Activated CD4-positive, alpha-beta memory T cell treated with anti-CD3 and anti-CD28 coated beads for 36 hours (primary cell): Measurements from ENCODE around the gene MIF. TPM values are rescaled to one million over a fixed set of nuclear protein-coding genes. Genes with fewer than 3 reads are reported as not detected.
"Not testable (repeated sequence)": the region's sequence is repeated elsewhere in the genome, so short reads cannot be mapped to it uniquely, and the experiment has no call there.

ENCODE experiments used
- CTCF ChIA-PET: fragments of 350-600 bp; sonication (Branson Sonifier 250); formaldehyde crosslinking; loops from one replicate; lab custom pipeline; 2021; ENCODE audit warnings: antibody characterized with exemption, inconsistent platforms; lab: Charles Lee
- POLR2A ChIA-PET: fragments of 350-600 bp; sonication (Branson Sonifier 250); formaldehyde crosslinking; loops from one replicate; lab custom pipeline; 2021; ENCODE audit warnings: antibody characterized with exemption; lab: Charles Lee
- DNase-seq: peaks from one replicate; pipeline ENCODE4 v3.0.0-alpha.2; 2020
- H3K27ac Mint-ChIP-seq: one replicate; pipeline ENCODE4 v1.8.0; 2021; ENCODE audit warnings: mixed read lengths
- H3K27me3 Mint-ChIP-seq: one replicate; pipeline ENCODE4 v1.8.0; 2021; ENCODE audit warnings: mixed read lengths
- H3K36me3 Mint-ChIP-seq: one replicate; pipeline ENCODE4 v1.8.0; 2021; ENCODE audit warnings: mixed read lengths
- H3K4me1 Mint-ChIP-seq: one replicate; pipeline ENCODE4 v1.8.0; 2021; ENCODE audit warnings: low read depth, mixed read lengths
- H3K4me3 Mint-ChIP-seq: one replicate; pipeline ENCODE4 v1.8.0; 2021; ENCODE audit warnings: mild to moderate bottlenecking, mixed read lengths
- H3K9me3 Mint-ChIP-seq: one replicate; pipeline ENCODE4 v1.8.0; 2021; ENCODE audit warnings: mixed read lengths
- intact Hi-C: fragments of 100-400 bp; cut with micrococcal nuclease; formaldehyde crosslinking; loops from one replicate; pipeline ENCODE4 v1.15.1; 2023
- total RNA-seq, 2 experiments: library from RNA; stranded (reverse); gene quantifications; one replicate each; pipeline ENCODE4 v1.2.3, GENCODE V29; 2021

Gene MIF
- total RNA-seq, 2 experiments from 2014 or later: 1,215 to 1,240 TPM

- CTCF ChIA-PET: interaction anchor here (0.6 to 2.6 kb wide), 6 partner anchors 18 to 315 kb away, joined by 3 to 18 read pairs (median 4); partner anchors contain the start of gene MIF
- POLR2A ChIA-PET: interaction anchor here (0.6 to 2.2 kb wide), 12 partner anchors 11 to 197 kb away, joined by 3 to 56 read pairs (median 6); partner anchors contain the start of genes CABIN1, MIF, SLC2A11 and SMARCB1
- Mint-ChIP-seq H3K36me3 (no peaks in the 10 kb centered on the region), H3K27ac (peak overlapping the region; percentile 97), H3K4me3 (peak overlapping the region; percentile 92), H3K27me3 (no peaks in the 10 kb centered on the region), H3K4me1 (peaks cover 15% of the 10 kb centered on the region), H3K9me3 (no peaks in the 10 kb centered on the region)
- intact Hi-C loops: loop anchor here (1.0 to 10.0 kb wide), 3 partner anchors 20 to 641 kb away; partner anchors contain the start of genes GUCD1, MIF and SNRPD3
- peak; percentile 100 for DNase-seq
Observed at GRCh38 chr22:23913661-23914353, 19.6 kb downstream of the MIF start.

DNA sequence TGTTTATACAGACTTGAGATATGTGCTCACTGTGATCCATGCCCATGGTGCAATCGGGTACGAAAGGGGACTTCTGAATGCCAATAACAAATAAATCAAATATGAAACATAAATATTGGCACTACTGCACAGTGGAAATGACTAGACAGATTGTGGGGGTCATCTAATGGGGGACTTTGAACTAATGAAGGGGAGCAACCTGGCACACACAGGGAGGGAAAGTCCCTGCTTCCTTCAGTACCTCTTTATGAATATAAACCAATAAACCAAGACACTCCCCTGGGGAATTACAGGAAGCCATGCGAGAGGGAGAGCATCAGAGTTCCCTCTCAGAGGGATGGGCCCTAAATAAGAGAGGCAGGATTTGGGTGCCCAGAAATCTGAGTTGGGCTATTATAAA, 21.1 kb downstream of the MIF start:
- no peaks in the 10 kb centered on the region for H3K36me3 Mint-ChIP-seq
- ChIA-PET POLR2A (no interaction called here), CTCF (no interaction called here)
- H3K9me3 Mint-ChIP-seq: no peaks in the 10 kb centered on the region
- no peak overlapping the region for H3K4me3 Mint-ChIP-seq
- H3K27ac Mint-ChIP-seq: no peak overlapping the region
- no peak for DNase-seq
- H3K4me1 Mint-ChIP-seq: peaks cover 15% of the 10 kb centered on the region
- H3K27me3 Mint-ChIP-seq: no peaks in the 10 kb centered on the region
- intact Hi-C loops: loop anchor here (10.0 kb wide), 1 partner anchor 640 kb away; the partner anchor contains the start of genes GUCD1 and SNRPD3

- CTCF ChIA-PET: interaction anchor here (0.6 to 0.7 kb wide), 2 partner anchors 26 to 1900 kb away, joined by 3 read pairs; partner anchors contain the start of gene MIF
- POLR2A ChIA-PET, H3K27me3 Mint-ChIP-seq, intact Hi-C loops, H3K4me1 Mint-ChIP-seq, H3K4me3 Mint-ChIP-seq, H3K27ac Mint-ChIP-seq, DNase-seq, H3K9me3 Mint-ChIP-seq: not testable (repeated sequence)
- H3K36me3 Mint-ChIP-seq: peaks cover 12% of the 10 kb centered on the region
Observed at GRCh38 chr22:23920267-23920611, 26.1 kb downstream of the MIF start.

- H3K9me3 Mint-ChIP-seq: peaks cover 14% of the 10 kb centered on the region
- DNase-seq, intact Hi-C loops, POLR2A ChIA-PET, H3K4me1 Mint-ChIP-seq, H3K27ac Mint-ChIP-seq, H3K4me3 Mint-ChIP-seq, H3K27me3 Mint-ChIP-seq: not testable (repeated sequence)
- H3K36me3 Mint-ChIP-seq: peaks cover 23% of the 10 kb centered on the region
- CTCF ChIA-PET: interaction anchor here (1.1 kb wide), 1 partner anchor 27 kb away, joined by 4 read pairs; the partner anchor contains the start of gene MIF
Observed at GRCh38 chr22:23921586-23922201, 27.5 kb downstream of the MIF start.

GRCh38 chr22:23922921-23923320, 28.7 kb downstream of the MIF start:
- peaks cover 14% of the 10 kb centered on the region for H3K9me3 Mint-ChIP-seq
- H3K4me1 Mint-ChIP-seq: no peaks in the 10 kb centered on the region
- peaks cover 28% of the 10 kb centered on the region for H3K36me3 Mint-ChIP-seq
- no peaks in the 10 kb centered on the region for H3K27me3 Mint-ChIP-seq
- intact Hi-C loops: no loop called here
- ChIA-PET POLR2A (no interaction called here), CTCF (no interaction called here)
- H3K4me3 Mint-ChIP-seq: no peak overlapping the region
- DNase-seq: no peak
- no peak overlapping the region for H3K27ac Mint-ChIP-seq

DNA sequence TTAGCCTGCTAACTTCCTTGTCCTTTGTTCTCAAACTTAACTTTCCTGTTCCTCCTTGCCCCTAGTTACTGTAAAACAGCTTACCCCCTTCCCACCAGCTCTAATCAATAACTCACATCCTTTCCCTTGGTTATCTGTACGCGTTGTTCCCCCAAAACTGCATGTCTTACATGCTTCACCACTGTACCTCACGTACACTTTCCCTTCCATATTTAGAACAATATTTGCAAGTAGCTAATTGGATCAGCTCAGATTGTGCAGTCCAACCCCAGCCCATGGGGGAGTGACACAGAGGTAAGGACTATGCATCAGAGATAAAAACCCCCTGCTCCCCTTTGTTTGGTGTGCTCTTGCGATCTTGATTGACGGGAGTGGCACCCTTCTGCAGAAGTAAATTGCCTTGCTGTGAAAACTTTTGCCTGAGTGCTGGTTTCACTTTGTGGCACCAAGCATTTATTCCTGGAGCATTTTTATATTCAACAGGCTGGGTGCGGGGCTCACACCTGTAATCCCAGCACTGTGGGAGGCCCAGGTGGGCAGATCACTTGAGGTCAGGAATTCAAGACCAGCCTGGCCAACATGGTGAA, 30.9 kb downstream of the MIF start:
- POLR2A ChIA-PET: interaction anchor here (0.7 kb wide), 1 partner anchor 501 kb away, joined by 5 read pairs; no protein-coding TSS in a partner anchor
- no peaks in the 10 kb centered on the region for H3K4me1 Mint-ChIP-seq
- no peak for DNase-seq
- no peaks in the 10 kb centered on the region for H3K27me3 Mint-ChIP-seq
- CTCF ChIA-PET: no interaction called here
- intact Hi-C loops: no loop called here
- no peak overlapping the region for H3K27ac Mint-ChIP-seq
- H3K4me3 Mint-ChIP-seq: no peak overlapping the region
- H3K36me3 Mint-ChIP-seq: peaks cover 30% of the 10 kb centered on the region
- peaks cover 14% of the 10 kb centered on the region for H3K9me3 Mint-ChIP-seq

DNA sequence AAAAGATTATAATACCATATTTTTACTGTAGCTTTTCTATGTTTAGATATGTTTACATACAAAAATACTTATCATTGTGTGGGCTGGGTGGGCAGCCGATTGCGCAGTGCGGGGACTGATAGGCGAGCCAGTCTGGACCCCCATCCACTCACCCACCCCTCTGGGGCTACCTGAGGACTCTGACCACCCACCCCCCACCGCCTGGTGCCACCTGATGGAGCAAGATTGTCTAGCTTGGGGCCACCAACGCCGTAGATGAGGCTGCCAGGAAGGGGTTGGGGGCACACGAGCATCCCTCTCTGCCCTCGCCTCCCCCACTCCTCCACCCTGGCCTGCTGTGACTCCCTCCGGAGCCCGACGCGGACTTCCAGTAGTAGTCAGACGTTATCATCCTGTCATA, 32.4 kb downstream of the MIF start:
- POLR2A ChIA-PET: no interaction called here
- Mint-ChIP-seq H3K27ac (no peak overlapping the region), H3K27me3 (no peaks in the 10 kb centered on the region), H3K9me3 (peaks cover 19% of the 10 kb centered on the region), H3K4me1 (no peaks in the 10 kb centered on the region), H3K4me3 (no peak overlapping the region), H3K36me3 (peaks cover 35% of the 10 kb centered on the region)
- no peak for DNase-seq
- CTCF ChIA-PET: interaction anchor here (0.7 kb wide), 1 partner anchor 249 kb away, joined by 3 read pairs; no protein-coding TSS in a partner anchor
- intact Hi-C loops: no loop called here

- intact Hi-C loops: no loop called here
- H3K4me1 Mint-ChIP-seq: no peaks in the 10 kb centered on the region
- ChIA-PET CTCF (no interaction called here), POLR2A (no interaction called here)
- H3K36me3 Mint-ChIP-seq: no peaks in the 10 kb centered on the region
- H3K4me3 Mint-ChIP-seq: no peak overlapping the region
- no peak overlapping the region for H3K27ac Mint-ChIP-seq
- no peaks in the 10 kb centered on the region for H3K9me3 Mint-ChIP-seq
- DNase-seq: no peak
- H3K27me3 Mint-ChIP-seq: no peaks in the 10 kb centered on the region
Observed at GRCh38 chr22:23938328-23939016, 44.3 kb downstream of the MIF start.

- H3K27ac Mint-ChIP-seq: no peak overlapping the region
- H3K4me1 Mint-ChIP-seq: no peaks in the 10 kb centered on the region
- no peaks in the 10 kb centered on the region for H3K27me3 Mint-ChIP-seq
- no peaks in the 10 kb centered on the region for H3K9me3 Mint-ChIP-seq
- POLR2A ChIA-PET: no interaction called here
- no peaks in the 10 kb centered on the region for H3K36me3 Mint-ChIP-seq
- no peak overlapping the region for H3K4me3 Mint-ChIP-seq
- no peak for DNase-seq
- intact Hi-C loops: no loop called here
- CTCF ChIA-PET: no interaction called here
Observed at GRCh38 chr22:23939017-23939357, 44.8 kb downstream of the MIF start.

DNA sequence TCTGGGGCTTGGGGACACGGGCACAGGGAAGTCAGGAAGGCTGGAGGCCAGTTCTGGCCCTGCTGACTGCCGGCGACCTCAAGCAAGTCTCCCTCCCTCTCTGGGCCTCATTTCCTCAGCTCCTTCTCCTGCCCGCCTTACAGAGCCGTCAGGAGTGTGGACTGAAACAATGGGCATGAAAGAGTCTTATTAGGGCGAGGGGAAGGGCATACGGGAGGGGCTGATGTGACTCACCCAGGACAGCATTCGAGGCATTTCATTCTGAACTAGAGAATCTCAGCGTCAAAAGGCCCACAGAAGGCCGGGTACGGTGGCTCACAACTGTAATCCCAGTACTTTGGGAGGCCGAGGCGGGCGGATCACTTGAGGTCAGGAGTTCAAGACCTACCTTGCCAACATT, 46.0 kb downstream of the MIF start:
- POLR2A ChIA-PET, H3K4me3 Mint-ChIP-seq, H3K9me3 Mint-ChIP-seq, CTCF ChIA-PET, H3K36me3 Mint-ChIP-seq, H3K27ac Mint-ChIP-seq, intact Hi-C loops, H3K27me3 Mint-ChIP-seq, H3K4me1 Mint-ChIP-seq, DNase-seq: not testable (repeated sequence)
